NB4 (cell line): Measurements from ENCODE around the gene NRXN3.

Experiments used
- DNase-seq: peaks from one replicate; pipeline ENCODE4 v3.0.0; 2010; ENCODE audit warnings: low read depth
- H3K4me3 ChIP-seq: one replicate; pipeline ENCODE4 v1.5.1; 2011; ENCODE audit warnings: mild to moderate bottlenecking, low read depth, low read length, moderate library complexity
- CTCF ChIP-seq: IDR thresholded peaks from one replicate; pipeline ENCODE4 v1.5.1; 2012; ENCODE audit warnings: low read depth, low read length
- MAX ChIP-seq: IDR thresholded peaks from 2 replicates; pipeline ENCODE4 v1.6.1; 2011; ENCODE audit warnings: low read depth, low read length
- MYC ChIP-seq: IDR thresholded peaks from 2 replicates; pipeline ENCODE4 v1.6.1; 2011; ENCODE audit warnings: low read depth, low read length
- POLR2A ChIP-seq: IDR thresholded peaks from 2 replicates; pipeline ENCODE4 v1.6.1; 2011; ENCODE audit warnings: mild to moderate bottlenecking; ENCODE audit not compliant: insufficient read length; ENCODE audit errors: extremely low read depth

The NRXN3 gene

GRCh38 chr14:79686196-79686595 lies 1516.0 kb downstream of the NRXN3 start:
- DNase-seq, result no peak
- TF ChIP-seq POLR2A (no peak), CTCF (no peak), MYC (no peak), MAX (no peak)
- H3K4me3 ChIP-seq, result no peak overlapping the region

GRCh38 chr14:79690960-79691359 lies 1520.8 kb downstream of the NRXN3 start:
- H3K4me3 ChIP-seq, result no peak overlapping the region
- DNase-seq, result no peak
- TF ChIP-seq MYC, result no peak
- TF ChIP-seq MAX, result no peak
- no peak for TF ChIP-seq POLR2A
- no peak for TF ChIP-seq CTCF

GRCh38 chr14:79693935-79694334 lies 1523.8 kb downstream of the NRXN3 start:
- TF ChIP-seq MAX, result no peak
- TF ChIP-seq CTCF, result no peak
- TF ChIP-seq MYC, result no peak
- no peak for TF ChIP-seq POLR2A
- no peak for DNase-seq
- H3K4me3 ChIP-seq, result no peak overlapping the region

- DNase-seq, result no peak
- no peak overlapping the region for H3K4me3 ChIP-seq
- TF ChIP-seq POLR2A (no peak), MAX (no peak), MYC (no peak), CTCF (no peak)
These were observed 1525.1 kb downstream of the NRXN3 start for GRCh38 chr14:79695307-79695706.

- DNase-seq, result no peak
- H3K4me3 ChIP-seq, result no peak overlapping the region
- no peak for TF ChIP-seq CTCF
- TF ChIP-seq MAX, result no peak
- TF ChIP-seq POLR2A, result no peak
- no peak for TF ChIP-seq MYC
These were observed 1528.1 kb downstream of the NRXN3 start for GRCh38 chr14:79698298-79698711.

GRCh38 chr14:79699206-79699605 lies 1529.0 kb downstream of the NRXN3 start:
- H3K4me3 ChIP-seq, result no peak overlapping the region
- no peak for DNase-seq
- TF ChIP-seq MYC, result no peak
- TF ChIP-seq MAX, result no peak
- TF ChIP-seq POLR2A, result no peak
- no peak for TF ChIP-seq CTCF
